ENCODE results near the gene ATP1B3.
"Not testable (repeated sequence)": the region's sequence is repeated elsewhere in the genome, so short reads cannot be mapped to it uniquely, and the experiment has no call there.

The ATP1B3 gene

GRCh38 chr3:141909986-141910385, 33.5 kb downstream of the ATP1B3 start:
- DNase-seq = not testable (repeated sequence)

DNA sequence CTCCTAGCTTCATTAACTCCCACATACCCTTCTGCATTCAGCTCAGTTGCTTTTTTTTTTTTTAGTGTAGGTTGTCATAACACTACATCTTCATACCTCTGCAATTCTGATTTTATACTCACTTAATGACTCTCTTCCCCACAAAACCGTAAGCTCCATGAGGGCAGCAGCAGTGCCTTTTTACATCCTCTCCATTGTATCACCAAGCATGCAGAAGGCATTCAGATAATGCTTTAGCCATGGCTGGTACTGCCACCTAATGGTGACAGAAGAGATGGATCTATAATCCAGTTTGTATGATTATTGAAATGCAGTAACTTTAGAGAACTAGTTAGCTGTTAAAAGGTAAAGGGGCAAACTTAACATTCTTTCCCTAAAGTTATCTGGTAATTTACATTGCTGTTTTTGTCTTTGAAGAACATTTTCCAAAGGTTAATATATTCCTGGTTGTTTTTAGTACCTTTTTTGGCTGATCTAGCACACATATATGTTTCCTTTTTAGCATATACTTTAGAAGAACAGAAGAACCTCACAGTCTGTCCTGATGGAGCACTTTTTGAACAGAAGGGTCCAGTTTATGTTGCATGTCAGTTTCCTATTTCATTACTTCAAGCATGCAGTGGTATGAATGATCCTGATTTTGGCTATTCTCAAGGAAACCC, 36.8 kb downstream of the ATP1B3 start:
- DNase-seq = no peak

GRCh38 chr3:141914311-141914710, 37.9 kb downstream of the ATP1B3 start:
- DNase-seq = no peak

DNA sequence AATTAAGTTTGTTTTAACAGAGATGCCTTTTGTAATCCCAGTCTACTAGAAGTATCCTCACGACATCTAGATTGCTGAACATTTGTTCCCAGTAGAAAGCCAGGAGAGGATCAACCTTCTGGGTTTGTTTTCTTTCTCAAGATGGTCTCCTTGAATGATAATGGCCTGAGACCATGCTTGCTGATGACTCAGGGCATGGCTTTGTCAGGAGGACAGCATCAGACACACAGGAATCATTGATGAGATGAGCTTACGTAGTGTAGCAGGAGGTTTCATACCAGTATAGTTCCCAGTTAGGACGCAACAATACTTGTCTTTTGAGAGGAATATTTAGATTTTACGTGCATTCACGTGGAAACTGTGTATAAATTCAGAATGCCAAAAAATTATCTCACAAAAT, 38.6 kb downstream of the ATP1B3 start:
- DNase-seq = no peak

DNA sequence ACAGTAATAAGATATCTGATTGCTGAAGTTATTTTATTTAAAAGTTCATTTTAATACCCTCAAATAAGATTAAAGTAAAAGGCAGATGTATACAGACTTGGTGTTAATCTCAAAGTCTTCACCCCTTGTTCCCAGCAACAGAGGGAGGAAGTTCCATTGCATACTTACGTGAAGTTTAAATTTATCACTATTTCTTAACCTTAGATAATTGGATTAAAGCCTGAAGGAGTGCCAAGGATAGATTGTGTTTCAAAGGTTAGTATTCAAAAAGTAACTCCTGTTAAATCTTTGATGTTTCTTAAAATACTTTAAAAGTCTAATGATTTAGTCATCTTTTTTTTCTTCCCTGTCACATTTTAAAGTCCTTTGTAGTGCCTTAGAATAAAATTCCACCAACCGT, 39.3 kb downstream of the ATP1B3 start:
- no peak for DNase-seq

DNA sequence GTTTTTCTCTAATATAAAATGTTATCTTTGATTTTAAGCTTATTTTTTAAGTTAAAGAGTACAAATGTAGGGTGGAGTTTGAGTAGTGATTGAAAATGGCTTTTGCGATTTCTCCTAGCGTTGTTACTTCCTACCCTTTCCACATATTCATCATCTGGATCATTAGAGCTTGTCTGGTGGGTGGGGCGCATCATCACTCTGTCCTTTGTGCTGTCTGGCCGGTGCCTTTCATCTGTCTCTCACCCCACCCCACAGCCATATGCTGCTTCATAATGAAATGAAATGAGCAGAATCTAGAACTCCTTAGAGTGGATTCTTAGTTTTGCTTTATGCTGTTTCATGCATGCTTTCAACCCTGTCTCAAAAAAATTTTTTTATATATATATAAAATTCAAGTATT, 44.3 kb downstream of the ATP1B3 start:
- DNase-seq = no peak

- no peak for DNase-seq
These were observed 44.9 kb downstream of the ATP1B3 start for GRCh38 chr3:141921316-141921715.

DNA sequence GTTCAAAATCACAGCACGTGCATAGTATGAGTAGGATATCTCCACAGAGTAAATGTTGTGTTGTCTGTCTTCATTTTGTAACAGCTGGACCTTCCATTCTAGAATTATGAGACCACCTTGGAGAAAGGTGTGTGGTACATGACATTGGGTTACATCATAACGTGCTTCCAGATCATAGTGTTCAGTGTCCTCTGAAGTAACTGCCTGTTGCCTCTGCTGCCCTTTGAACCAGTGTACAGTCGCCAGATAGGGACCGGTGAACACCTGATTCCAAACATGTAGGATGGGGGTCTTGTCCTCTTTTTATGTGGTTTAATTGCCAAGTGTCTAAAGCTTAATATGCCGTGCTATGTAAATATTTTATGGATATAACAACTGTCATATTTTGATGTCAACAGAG, 49.2 kb downstream of the ATP1B3 start:
- not testable (repeated sequence) for DNase-seq

DNA sequence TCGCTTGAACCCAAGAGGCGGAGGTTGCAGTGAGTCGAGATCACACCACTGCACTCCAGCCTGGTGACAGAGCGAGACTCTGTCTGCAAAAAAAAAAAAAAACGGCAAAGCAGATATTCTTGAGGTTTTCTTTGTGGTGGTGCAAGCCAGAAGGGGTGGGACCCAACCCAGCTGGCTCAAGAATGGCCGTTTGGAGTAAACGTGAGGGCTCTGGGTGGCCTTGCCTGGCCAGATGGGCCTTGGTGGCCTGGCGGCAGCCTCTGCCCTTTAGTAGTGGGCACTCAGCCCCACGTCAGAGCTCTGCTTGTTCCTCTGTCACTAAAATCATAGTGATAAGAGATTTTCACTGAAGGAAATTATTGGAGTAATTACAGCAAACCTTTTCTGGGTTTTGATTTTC, 50.5 kb downstream of the ATP1B3 start:
- no peak for DNase-seq

- DNase-seq = no peak
These were observed 52.3 kb downstream of the ATP1B3 start for GRCh38 chr3:141928631-141929270.

DNA sequence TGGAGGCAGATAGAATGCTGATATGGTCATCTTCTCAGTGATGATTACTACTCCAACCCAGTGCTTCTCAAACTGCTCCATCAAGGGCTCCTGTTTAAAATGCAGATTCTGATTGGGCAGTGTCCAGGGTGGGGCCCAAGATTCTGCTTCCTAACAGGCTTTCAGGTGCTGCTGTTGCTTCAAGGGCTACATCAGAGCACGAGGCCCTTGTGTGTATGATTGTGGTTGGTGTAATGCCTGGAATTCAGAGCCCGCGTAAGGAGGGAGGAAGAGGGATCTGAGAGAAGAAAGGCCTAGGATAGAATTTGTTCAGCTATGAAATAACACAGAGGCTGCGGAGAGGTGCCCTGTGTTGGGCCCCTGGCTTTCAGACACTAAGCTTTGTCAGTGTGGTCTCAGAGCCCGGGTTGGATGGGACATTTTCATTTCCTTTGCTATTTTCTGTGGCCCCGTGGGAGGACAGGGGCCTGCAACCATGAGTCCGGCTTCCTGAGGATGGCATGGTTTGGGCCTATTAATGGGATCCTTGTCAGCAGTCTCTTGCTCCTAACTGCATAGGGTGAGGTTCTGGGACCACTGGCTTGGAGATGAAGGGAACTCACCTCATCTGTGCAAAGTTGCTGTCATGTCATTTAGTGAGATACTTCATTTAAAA, 53.0 kb downstream of the ATP1B3 start:
- DNase-seq = no peak

GRCh38 chr3:141930801-141931200, 54.4 kb downstream of the ATP1B3 start:
- no peak for DNase-seq

- no peak for DNase-seq
These were observed 57.2 kb downstream of the ATP1B3 start for GRCh38 chr3:141933421-141934300.

GRCh38 chr3:141934354-141934753, 57.9 kb downstream of the ATP1B3 start:
- no peak for DNase-seq

DNA sequence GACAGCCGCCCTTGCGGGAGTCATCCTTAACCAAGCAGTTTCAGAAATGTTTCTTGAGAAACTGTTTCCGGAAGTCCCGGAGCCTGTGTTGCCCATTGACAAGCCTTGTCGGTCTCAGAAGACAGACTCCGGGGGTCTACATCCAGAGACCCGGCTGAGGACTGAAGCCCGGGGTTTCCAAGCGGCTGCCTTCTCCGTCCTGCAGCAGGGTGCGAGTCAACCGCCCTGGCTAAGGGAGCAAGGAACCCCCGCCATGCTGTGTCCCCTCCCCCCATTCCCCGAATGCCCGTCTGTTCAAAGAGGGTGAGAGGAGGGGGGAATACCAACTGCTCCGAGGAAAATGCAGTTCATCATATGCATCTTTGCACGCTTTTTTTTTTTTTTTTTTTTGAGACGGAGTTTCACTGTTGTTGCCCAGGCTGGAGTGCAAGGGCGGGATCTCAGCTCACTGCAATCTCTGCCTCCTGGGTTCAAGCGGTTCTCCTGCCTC, 61.6 kb downstream of the ATP1B3 start:
- no peak for DNase-seq

DNA sequence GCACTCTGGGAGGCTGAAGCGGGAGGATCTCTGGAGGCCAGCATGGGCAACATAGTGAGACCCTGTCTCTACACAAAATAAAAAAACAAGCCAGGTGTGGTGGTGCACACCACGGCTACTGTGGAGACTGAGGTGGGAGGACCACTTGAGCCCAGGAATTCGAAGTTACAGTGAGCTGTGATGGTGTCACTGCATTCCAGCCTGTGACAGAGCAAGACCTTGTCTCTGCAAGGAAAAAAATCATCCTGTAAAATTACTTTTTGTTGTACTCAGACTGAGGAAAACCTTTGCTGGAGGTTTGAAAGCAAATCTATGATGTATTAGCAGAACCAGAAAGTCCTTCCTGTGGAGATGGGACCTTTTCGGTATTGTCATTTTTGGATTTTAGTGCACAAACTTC, 63.3 kb downstream of the ATP1B3 start:
- no peak for DNase-seq

- DNase-seq = peak; percentile 90
These were observed 63.8 kb downstream of the ATP1B3 start for GRCh38 chr3:141940194-141940776.

- no peak for DNase-seq
These were observed 64.7 kb downstream of the ATP1B3 start for GRCh38 chr3:141941093-141941492.

- no peak for DNase-seq
These were observed 65.6 kb downstream of the ATP1B3 start for GRCh38 chr3:141942006-141942405.

DNA sequence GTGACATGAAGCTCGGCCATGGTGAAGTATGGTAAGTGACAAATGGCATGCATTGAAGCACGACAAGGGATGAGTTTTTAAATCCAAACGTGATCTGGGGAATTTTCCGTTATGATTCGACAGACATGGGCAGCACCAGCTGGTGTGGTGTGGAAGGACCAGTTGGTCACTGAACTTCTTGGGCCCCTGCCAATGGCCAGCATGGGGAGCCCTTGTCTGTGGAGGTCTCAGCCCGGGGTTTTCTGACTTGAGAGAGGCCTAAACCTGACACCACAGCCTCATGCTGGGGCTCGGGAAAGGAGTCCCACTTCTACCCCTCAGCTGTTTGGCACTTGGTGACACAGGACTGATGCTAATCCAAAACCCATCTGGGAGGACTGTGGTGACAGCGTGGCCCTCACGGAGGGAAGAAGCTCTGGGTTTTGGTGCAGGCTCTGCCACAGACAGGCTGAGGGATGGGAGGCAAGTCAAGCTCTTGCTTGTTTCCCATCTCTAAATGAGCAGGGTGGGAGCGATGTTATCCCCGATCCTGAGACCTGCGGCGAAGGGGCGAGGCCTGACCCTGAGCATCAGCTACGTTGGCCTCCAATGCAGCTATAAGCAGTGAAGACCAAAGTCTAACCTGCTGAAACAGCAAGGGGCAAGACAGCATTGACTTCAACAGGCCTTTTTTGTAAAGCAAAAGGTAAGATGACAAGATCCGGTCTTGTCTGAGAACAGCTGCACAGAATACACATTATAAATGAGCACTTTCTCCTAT, 69.5 kb downstream of the ATP1B3 start:
- no peak for DNase-seq

- DNase-seq = no peak
These were observed 73.0 kb downstream of the ATP1B3 start for GRCh38 chr3:141949399-141949798.

DNA sequence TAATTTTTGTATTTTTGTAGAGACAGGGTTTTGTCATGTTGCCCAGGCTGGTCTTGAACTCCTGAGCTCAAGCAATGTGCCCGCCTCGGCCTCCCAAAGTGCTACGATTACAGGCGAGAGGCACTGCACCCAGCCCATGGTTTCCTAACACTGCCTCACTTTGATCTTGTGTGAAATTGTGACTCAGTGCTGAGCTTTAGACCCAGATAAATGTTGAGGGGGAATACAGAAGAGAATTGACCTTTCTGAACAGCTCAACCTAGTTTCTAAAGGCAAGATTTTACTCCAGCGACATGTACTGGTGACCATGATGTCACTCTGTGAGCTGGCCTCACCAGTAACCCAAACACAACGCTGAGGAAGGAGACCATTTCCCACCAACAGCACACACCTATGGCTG, 73.5 kb downstream of the ATP1B3 start:
- no peak for DNase-seq

Measured in T1000 (cell line).